ENCODE results near the gene GRIN1. TPM values are rescaled to one million over a fixed set of nuclear protein-coding genes. Genes with fewer than 3 reads are reported as not detected.

GRIN1 gene
- 0.22 to 0.94 TPM (median 0.34 TPM) in 5 replicates for total RNA-seq (2022; extraction: Qiagen RNA extraction)

DNA sequence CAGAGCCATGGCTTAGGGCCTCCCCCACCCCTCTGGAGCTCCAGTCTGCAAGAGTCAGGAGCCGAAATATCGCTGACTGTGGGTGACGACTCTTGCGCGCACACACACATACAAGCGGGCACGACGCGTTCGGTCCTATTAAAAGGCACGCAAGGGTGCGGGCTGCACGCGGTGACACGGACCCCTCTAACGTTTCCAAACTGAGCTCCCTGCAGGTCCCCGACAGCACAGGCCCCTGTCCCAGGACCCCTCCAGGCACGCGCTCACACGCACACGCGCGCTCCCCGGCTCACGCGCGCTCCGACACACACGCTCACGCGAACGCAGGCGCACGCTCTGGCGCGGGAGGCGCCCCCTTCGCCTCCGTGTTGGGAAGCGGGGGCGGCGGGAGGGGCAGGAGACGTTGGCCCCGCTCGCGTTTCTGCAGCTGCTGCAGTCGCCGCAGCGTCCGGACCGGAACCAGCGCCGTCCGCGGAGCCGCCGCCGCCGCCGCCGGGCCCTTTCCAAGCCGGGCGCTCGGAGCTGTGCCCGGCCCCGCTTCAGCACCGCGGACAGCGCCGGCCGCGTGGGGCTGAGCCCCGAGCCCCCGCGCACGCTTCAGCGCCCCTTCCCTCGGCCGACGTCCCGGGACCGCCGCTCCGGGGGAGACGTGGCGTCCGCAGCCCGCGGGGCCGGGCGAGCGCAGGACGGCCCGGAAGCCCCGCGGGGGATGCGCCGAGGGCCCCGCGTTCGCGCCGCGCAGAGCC, at the start of gene GRIN1:
GRIN1 (plus strand) TSS at position 433 of the 746 bp plus-strand sequence. CDS start 333 bp downstream, outside the sequence.

DNA sequence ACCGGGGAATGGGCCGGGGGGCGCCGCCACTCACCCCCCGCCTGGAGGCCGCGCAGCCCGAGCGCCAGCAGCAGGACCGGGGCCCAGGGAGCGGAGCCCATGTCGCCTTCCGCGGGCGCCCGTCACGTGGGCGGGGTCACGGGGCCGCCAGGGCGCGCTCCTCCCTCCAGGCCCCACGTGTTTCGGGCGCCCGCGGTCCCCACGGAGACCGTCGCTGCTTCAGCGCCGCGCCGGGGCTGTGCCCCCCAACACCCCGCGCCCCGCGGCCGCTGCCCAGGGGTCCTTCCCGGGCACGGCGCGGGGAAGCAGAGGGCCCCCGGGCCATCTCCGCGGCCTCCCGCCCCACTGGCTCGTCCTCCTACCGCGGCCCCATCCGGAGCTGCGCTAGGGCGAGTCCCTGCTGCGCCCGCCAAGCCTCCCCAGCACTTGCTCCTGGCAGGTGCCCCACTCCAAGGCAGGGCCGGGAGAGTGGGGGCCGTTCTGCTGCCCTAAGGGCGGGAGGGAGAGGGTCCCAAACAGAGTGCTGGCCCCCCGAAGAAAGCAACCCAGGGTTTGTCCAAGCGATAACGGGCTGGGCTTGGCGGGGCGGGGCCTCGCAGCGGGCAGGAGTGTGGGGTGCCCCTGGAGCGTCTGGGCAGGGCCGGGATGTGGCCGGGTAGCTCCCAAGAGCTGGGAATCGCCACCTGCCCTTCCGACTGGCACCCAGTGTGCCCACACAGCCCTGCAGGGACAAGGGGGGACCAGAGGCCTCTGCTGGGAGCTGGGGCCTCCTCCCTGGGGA, 24.2 kb upstream of the GRIN1 start, which contains the start of gene DPP7:
DPP7 (minus strand) TSS at position 121 of the 781 bp plus-strand sequence; CDS start at position 101, 20 bp downstream.

DNA sequence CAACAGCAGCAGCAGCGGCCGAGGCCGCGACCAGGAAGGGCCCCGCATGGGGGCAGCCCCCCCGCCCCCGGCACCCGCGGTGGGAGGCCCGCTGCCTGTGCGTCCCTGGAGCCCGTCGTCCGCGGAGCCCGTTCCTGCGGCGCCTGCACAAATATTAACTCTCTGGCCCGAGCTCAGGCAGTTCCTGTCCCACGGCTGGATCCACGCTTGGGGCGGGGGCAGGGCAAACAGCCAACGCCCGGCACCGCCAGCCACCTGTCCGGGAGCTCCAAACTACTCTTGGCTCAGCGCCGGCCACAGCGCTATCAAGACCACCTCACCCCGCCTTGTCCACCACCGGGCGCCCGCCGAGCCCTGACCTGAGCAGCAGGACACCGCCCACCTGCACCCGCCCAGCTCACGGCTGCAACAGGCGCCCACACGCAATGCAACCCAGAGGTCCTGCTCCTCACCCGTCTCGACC, 31.0 kb downstream of the GRIN1 start, which contains the start of gene LRRC26:
LRRC26 (minus strand) TSS at position 156 of the 463 bp plus-strand sequence; CDS start at position 48, 108 bp downstream.

DNA sequence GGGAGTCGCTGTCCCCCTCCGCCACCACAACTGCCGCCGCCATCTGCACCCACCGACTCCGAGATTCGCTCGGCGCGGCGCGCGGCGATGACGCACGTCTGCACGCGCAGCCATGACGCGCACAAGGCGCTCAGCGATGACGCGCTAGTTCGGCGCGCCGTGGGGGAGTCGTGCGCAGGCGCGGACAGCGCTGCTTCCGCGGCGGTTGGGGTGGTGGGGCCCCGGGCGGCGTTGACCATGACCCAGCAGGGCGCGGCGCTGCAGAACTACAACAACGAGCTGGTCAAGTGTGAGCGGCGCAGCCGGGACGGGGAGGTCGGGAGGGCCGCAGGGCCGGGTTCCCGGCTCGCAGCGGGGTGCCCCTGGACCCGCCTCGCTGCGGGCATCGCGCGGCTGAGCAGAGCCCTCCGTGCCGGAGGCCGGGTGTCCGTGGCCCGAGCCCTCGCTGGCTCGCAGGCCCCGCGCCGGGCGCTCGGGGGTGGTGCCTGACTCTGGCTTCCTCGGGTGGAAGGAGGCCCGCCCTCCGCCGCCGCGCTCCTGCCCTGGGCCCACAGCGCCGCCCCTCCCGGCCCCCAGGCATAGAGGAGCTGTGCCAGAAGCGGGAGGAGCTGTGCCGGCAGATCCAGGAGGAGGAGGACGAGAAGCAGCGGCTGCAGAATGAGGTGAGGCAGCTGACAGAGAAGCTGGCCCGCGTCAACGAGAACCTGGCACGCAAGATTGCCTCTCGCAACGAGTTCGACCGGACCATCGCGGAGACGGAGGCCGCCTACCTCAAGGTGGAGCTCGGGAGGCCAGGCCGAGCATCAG, 49.7 kb downstream of the GRIN1 start, which contains the start of the genes ANAPC2 and SSNA1:
ANAPC2 (minus strand) TSS at position 71 of the 807 bp plus-strand sequence; CDS start at position 43, 28 bp downstream.
SSNA1 (plus strand) TSS at position 187 of the 807 bp plus-strand sequence; CDS start at position 238, 51 bp downstream.

DNA sequence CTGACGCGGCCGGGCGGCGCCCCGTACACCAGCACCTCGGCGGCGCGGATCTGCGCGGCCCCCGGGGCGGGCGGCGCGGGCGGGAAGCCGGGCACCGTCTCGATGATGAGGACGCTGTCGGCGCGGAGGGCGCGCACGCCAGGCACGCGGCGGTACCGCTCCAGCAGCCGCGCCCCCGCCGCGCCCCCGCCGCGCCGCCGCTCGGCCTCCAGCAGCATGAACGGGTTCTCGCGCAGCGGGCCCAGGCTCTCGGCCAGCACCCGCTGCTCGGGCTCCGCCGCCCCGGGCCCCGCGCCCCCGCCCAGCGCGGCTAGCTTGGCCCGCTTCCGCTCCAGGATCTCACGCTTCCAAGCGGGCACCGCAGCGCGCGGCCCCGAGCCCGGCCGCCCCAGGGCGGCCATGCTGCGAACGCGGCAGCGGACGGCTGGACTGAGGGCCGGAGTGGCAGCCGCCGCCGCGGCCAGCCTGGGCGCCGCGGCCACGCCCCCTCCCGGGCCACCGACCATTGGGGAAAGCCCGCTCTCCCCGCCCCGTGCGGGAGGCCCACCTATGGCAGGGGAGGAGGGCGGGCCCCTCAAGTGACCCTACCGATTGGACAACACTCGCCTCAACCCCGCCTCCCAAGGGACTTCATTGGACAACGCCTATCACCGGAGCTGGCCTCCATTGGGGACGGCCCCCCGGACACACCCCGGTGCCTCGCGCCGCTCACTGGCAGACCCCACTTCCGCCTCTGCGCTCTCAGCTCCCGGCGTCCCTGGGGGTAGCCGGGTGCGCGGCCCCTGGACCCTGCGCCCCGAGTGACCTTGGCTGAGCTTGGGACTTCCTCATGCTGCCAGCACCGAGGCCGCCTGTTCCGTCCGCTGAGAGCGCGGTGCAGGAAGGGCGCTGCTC, 61.6 kb downstream of the GRIN1 start, which contains the start of gene TPRN:
TPRN (minus strand) TSS at position 431 of the 894 bp plus-strand sequence; CDS start at position 401, 30 bp downstream.

DNA sequence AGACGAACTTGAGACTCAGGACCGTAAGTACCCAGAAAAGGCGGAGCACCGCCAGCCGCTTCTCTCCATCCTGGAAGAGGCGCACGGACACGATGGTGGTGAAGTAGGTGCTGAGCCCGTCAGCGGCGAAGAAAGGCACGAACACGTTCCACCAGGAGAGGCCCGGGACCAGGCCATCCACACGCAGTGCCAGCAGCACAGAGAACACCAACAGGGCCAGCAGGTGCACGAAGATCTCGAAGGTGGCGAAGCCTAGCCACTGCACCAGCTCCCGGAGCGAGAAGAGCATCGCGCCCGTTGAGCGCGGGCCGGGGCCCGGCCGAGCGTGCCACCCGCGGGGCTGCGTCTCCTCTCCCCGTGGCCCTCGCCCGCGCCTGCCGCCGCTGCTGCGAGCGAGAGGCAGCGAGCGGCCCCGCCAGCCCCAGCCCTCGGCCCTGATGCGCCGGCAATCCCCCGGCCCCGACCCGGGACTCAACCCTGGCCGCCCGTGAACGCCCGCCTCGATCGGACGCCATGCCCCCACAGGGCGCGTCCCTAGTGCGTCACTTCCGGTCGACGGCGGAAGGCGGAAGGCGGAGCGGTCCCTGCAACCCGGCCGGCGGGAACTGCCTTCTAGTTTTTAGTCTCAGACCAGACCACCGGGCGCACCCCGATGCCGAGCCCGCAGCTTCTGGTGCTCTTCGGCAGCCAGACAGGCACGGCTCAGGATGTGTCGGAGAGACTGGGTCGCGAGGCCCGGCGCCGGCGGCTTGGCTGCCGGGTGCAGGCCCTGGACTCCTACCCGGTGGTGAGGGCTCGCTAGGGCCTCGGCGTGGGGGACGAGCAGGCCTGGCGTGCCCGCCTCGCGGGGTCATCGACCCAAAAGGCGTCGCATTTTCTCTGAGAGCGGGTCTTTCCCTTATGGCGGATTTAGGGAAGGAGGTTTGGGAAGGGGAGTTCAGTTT, 66.4 kb downstream of the GRIN1 start, which contains the start of the genes NDOR1 and TMEM203:
NDOR1 (plus strand) TSS at position 575 of the 944 bp plus-strand sequence; CDS start at position 653, 78 bp downstream.
TMEM203 (minus strand) TSS at position 523 of the 944 bp plus-strand sequence; CDS start at position 289, 234 bp downstream.

Other genes with a start within 250 kb of the GRIN1 start
- gene FBXW5, start 194.4 kb upstream of the GRIN1 start, total RNA-seq (2022; extraction: Qiagen RNA extraction): 61.5 to 109 TPM (median 104 TPM) in 5 replicates
- gene C8G, start 193.9 kb upstream of the GRIN1 start, total RNA-seq (2022; extraction: Qiagen RNA extraction): 0.88 to 2.3 TPM (median 1.3 TPM) in 5 replicates
- gene LCN12, start 186.9 kb upstream of the GRIN1 start, total RNA-seq (2022; extraction: Qiagen RNA extraction): 0.48 to 1.5 TPM (median 1.5 TPM) in 5 replicates
- 0.16 to 0.81 TPM (median 0.57 TPM) in 5 replicates for gene PTGDS, start 161.7 kb upstream of the GRIN1 start, total RNA-seq (2022; extraction: Qiagen RNA extraction)
- 0.03 to 0.06 TPM (median 0.05 TPM) in 4 of 5 replicates, not detected in the other for gene LCNL1, start 156.2 kb upstream of the GRIN1 start, total RNA-seq (2022; extraction: Qiagen RNA extraction)
- gene PAXX, start 146.7 kb upstream of the GRIN1 start, total RNA-seq (2022; extraction: Qiagen RNA extraction): 49.7 to 88.2 TPM (median 76.5 TPM) in 5 replicates
- 2.7 to 4.5 TPM (median 3.8 TPM) in 5 replicates for gene CLIC3, start 142.6 kb upstream of the GRIN1 start, total RNA-seq (2022; extraction: Qiagen RNA extraction)
- gene ABCA2, start 110.9 kb upstream of the GRIN1 start, total RNA-seq (2022; extraction: Qiagen RNA extraction): 20.4 to 30.4 TPM (median 27.8 TPM) in 5 replicates
- 0.08 to 0.09 TPM in 2 of 5 replicates, not detected in the others for gene FUT7, start 107.1 kb upstream of the GRIN1 start, total RNA-seq (2022; extraction: Qiagen RNA extraction)
- 41.2 to 91.4 TPM (median 89.1 TPM) in 5 replicates for gene NPDC1, start 93.0 kb upstream of the GRIN1 start, total RNA-seq (2022; extraction: Qiagen RNA extraction)
- gene ENTPD2, start 85.1 kb upstream of the GRIN1 start, total RNA-seq (2022; extraction: Qiagen RNA extraction): 0.63 to 1.4 TPM (median 0.95 TPM) in 5 replicates
- 15.2 to 28.2 TPM (median 25.3 TPM) in 5 replicates for gene SAPCD2, start 68.6 kb upstream of the GRIN1 start, total RNA-seq (2022; extraction: Qiagen RNA extraction)
- 9.5 to 17.0 TPM (median 12.6 TPM) in 5 replicates for gene UAP1L1, start 61.6 kb upstream of the GRIN1 start, total RNA-seq (2022; extraction: Qiagen RNA extraction)
- 42.2 to 55.4 TPM (median 51.2 TPM) in 5 replicates for gene MAN1B1, start 52.2 kb upstream of the GRIN1 start, total RNA-seq (2022; extraction: Qiagen RNA extraction)
- gene DPP7, start 24.4 kb upstream of the GRIN1 start, total RNA-seq (2022; extraction: Qiagen RNA extraction): 72.4 to 138 TPM (median 129 TPM) in 5 replicates
- 0.61 to 2.2 TPM (median 1.4 TPM) in 5 replicates for gene LRRC26, start 30.9 kb downstream of the GRIN1 start, total RNA-seq (2022; extraction: Qiagen RNA extraction)
- gene TMEM210, start 32.9 kb downstream of the GRIN1 start, total RNA-seq (2022; extraction: Qiagen RNA extraction): not detected in 5 replicates
- gene ANAPC2, start 49.4 kb downstream of the GRIN1 start, total RNA-seq (2022; extraction: Qiagen RNA extraction): 24.9 to 40.7 TPM (median 36.9 TPM) in 5 replicates
- gene SSNA1, start 49.5 kb downstream of the GRIN1 start, total RNA-seq (2022; extraction: Qiagen RNA extraction): 102 to 161 TPM (median 150 TPM) in 5 replicates
- gene TPRN, start 61.6 kb downstream of the GRIN1 start, total RNA-seq (2022; extraction: Qiagen RNA extraction): 6.2 to 10.5 TPM (median 10.1 TPM) in 5 replicates
- gene TMEM203, start 66.5 kb downstream of the GRIN1 start, total RNA-seq (2022; extraction: Qiagen RNA extraction): 35.3 to 48.6 TPM (median 45.8 TPM) in 5 replicates
- gene NDOR1, start 66.5 kb downstream of the GRIN1 start, total RNA-seq (2022; extraction: Qiagen RNA extraction): 11.5 to 21.6 TPM (median 18.2 TPM) in 5 replicates
- 0.95 to 2.7 TPM (median 2.2 TPM) in 5 replicates for gene RNF208, start 83.1 kb downstream of the GRIN1 start, total RNA-seq (2022; extraction: Qiagen RNA extraction)
- gene CYSRT1, start 86.0 kb downstream of the GRIN1 start, total RNA-seq (2022; extraction: Qiagen RNA extraction): 2.7 to 5.0 TPM (median 4.3 TPM) in 5 replicates
- gene RNF224, start 88.3 kb downstream of the GRIN1 start, total RNA-seq (2022; extraction: Qiagen RNA extraction): 0.09 to 0.24 TPM (median 0.14 TPM) in 5 replicates
- 0.07 to 0.14 TPM (median 0.10 TPM) in 4 of 5 replicates, not detected in the other for gene SLC34A3, start 91.7 kb downstream of the GRIN1 start, total RNA-seq (2022; extraction: Qiagen RNA extraction)
- 616 to 807 TPM (median 766 TPM) in 5 replicates for gene TUBB4B, start 102.1 kb downstream of the GRIN1 start, total RNA-seq (2022; extraction: Qiagen RNA extraction)
- gene STPG3, start 112.1 kb downstream of the GRIN1 start, total RNA-seq (2022; extraction: Qiagen RNA extraction): 0.07 TPM in 1 of 5 replicates, not detected in the others
- 42.6 to 62.4 TPM (median 57.8 TPM) in 5 replicates for gene NELFB, start 116.2 kb downstream of the GRIN1 start, total RNA-seq (2022; extraction: Qiagen RNA extraction)
- gene TOR4A, start 138.6 kb downstream of the GRIN1 start, total RNA-seq (2022; extraction: Qiagen RNA extraction): 17.1 to 31.6 TPM (median 26.1 TPM) in 5 replicates
- gene NRARP, start 163.1 kb downstream of the GRIN1 start, total RNA-seq (2022; extraction: Qiagen RNA extraction): 2.8 to 7.8 TPM (median 4.8 TPM) in 5 replicates

Data from A549 treated with CORT108297 at 1 μM for 4 hours (cell line).